HG03469 (cell line): ENCODE data around the gene DNMBP.
"Not testable (repeated sequence)": the region's sequence is repeated elsewhere in the genome, so short reads cannot be mapped to it uniquely, and the experiment has no call there.

ENCODE experiments used
- ATAC-seq: cut with Tn5 transposase; IDR thresholded peaks from one replicate; pipeline ENCODE4 v1.9.1; 2021; ENCODE audit warnings: mild to moderate bottlenecking, moderate library complexity, moderate number of reproducible peaks; ENCODE audit not compliant: unreplicated experiment

The DNMBP gene

DNA sequence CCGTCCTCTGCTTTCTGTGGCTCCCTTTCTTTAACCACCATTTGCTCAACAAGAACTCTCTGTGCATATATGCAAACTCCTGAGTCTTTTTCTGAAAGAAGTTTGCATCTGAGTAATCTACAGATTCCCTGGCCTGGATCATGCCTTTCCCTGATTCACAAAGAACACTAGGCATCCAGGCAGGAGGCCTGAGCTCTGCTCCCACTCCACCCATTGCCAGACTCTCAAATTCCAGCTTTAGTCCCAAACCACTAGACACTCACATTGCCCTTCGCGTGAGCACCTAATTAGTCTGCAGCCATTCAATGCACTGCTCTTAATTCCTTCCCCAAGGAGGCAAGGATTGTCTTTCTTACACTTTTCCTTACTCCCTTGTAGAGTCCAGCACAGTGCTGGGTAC is 166.4 kb downstream of the DNMBP start:
- no peak for ATAC-seq

DNA sequence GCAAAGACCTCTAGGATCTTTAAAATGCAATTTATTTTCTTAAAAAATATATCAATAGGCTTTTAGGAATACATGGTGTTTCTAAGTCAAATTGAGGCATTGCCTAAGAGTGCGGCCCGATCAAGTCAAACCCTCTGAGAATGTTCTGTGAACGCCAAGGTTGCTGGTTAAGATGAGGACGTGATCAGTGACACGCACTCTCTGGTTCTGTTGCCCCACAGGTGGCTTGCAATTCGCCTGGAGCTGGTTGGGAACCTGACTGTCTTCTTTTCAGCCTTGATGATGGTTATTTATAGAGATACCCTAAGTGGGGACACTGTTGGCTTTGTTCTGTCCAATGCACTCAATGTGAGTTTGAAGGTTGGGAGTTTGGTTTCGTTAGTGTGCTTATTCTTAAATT is 168.0 kb downstream of the DNMBP start:
- ATAC-seq: no peak

DNA sequence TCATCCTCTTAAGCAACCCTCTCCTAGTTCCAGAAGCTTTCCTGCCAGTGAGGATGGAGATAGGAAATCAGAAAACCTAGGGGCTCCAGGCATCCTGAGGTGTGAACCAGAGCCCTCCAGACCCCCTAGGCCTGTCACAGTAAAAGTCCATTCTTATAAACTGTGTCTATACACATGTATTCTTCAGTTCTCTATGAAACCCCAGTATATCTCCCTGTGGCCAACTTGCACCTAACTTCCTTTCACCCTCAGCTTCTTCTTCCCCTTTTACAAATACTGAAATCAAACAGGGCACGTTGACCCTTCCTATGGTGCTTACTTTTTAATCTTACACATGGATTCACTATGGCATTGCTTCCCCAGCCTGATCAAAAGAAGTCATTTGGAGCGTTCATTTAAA is 168.9 kb downstream of the DNMBP start:
- ATAC-seq: not testable (repeated sequence)

DNA sequence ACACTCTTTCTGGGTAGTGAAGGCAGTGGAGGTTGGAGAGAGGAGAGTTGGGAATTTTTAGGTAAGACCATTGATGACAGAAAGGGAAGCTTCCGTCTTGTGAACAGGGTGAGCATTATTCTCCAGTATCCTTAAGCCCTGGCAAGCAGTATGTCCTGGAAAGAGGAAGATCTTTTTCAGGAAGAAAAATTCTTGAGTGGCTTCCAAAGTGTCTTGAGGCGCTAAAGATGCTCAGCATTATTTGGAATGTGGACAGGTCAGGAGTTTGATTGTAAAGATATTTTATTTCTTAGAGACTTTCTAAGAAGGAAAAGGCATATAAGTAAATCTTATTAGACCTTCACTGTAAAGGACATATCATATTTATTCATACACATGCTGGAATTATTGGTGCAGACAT is 173.0 kb downstream of the DNMBP start:
- ATAC-seq: no peak

DNA sequence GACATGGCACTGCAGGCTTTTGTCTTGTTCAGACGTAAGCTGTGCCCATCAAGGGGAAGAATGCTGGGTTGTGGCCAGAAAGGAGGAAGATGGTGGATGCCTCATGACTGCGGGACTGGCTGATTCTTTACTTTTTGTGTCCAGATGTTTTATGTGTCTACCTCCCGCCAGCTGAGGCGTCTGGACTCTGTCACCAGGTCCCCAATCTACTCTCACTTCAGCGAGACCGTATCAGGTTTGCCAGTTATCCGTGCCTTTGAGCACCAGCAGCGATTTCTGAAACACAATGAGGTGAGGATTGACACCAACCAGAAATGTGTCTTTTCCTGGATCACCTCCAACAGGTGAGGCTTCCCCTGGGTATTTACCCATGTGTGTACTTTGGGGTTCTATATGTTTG is 173.8 kb downstream of the DNMBP start:
- ATAC-seq: no peak

DNA sequence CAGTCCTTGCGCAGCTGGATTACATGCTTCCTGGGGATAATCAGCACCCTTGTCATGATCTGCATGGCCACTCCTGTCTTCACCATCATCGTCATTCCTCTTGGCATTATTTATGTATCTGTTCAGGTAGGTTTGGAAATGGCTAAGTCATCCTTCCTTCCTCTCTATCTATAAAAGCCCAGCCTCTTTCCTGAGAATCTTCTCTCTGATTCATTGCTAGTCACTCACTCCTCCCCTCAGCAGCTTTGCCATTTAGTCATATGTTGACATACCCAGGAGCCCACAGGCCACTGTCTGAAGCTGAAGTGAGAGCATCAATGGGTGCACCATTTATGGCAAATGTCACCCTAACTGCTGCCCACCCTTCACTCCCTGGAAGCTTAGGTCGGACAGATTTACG is 175.3 kb downstream of the DNMBP start:
- no peak for ATAC-seq

DNA sequence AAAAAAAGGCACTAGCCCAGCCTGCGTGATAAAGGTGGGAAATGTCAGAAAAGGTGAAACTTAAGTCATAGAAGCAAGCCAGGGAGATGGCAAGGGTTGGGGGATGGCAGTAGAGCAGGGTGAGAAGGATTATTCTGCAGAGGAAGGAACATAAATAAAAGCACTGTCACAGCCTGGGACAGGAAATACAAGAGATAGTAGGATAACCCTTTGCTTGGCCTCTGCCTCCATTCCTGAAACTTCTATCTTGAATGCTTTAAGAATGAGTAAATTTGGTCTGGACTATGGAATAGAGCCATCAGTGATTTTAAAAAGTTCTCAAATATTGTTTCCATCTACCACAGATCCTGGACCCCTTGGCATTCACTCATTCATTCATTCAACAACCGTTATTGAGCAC is 177.3 kb downstream of the DNMBP start:
- ATAC-seq: no peak

DNA sequence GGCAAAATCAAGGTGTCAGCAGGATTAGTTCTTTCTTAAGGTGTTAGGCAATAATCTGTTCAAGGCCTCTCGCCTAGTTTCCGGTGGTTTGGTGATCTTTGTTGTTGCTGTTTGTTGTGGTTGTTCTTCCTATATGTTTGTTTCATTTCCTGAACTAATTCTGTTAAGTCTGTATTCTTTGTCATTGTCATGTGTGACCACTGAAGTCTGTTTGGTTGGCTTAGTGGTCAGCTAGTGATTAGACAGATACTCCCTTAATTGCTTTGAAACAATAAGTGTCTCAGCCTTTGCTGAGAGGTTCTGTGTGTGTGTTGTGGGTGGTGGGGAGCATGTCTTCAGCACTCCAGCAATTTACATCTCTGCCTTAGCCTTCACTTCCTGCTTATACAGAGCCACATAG is 181.3 kb downstream of the DNMBP start:
- ATAC-seq: no peak

DNA sequence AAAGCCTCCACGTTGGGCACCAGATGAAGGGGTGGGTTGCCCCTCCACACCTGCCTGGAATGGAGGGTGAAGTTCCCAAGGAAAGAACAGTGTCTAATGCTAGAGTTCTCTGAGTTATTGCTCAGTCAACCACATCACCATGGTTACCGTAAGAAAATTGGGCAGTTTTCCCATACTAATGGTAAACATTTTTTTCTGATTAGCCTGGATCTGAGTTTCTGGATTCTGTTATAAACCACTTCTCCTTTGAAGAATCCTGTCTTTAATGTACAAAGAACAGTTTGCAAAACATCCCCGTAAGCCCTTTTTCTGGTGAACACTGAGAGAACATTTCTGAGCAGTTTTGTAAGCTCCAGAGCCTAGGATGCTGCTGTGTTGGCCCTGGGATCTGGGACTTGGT is 181.8 kb downstream of the DNMBP start:
- no peak for ATAC-seq
